Gastrocnemius medialis (tissue), 4 donors: Measurements from ENCODE around the gene EIF2S3. TPM values are rescaled to one million over a fixed set of nuclear protein-coding genes. Genes with fewer than 3 reads are reported as not detected.

Experiments used
- ATAC-seq, 2 donors: fragments of 150-250 bp; one replicate each; pipeline ENCODE4 v1.9.1; 2016
- DNase-seq, 2 donors: peaks; one replicate each; pipeline ENCODE4 v3.0.0-alpha.2; 2019
- H3K27ac ChIP-seq, 4 donors: fragments of 200-600 bp; sonication (generic); 1 replicate in 1 of 4; 2 replicates in 3 of 4; pipeline ENCODE4 v1.5.1; 2016 to 2018; ENCODE audit warnings: mild to moderate bottlenecking in 2 of 4, moderate library complexity in 1 of 4
- H3K27me3 ChIP-seq, 3 donors: fragments of 200-600 bp; sonication (generic) in 2 of 3; 1 replicate in 1 of 3; 2 replicates in 2 of 3; pipeline versions ENCODE4 v1.5.1 to v1.6.0; 2016 to 2019; ENCODE audit warnings: mild to moderate bottlenecking in 1 of 3, moderate library complexity in 1 of 3
- H3K36me3 ChIP-seq, 2 donors: fragments of 200-600 bp; sonication (generic) in 1 of 2; one replicate each; pipeline ENCODE4 v1.5.1; 2017 to 2018
- H3K4me1 ChIP-seq, 2 donors: fragments of 200-600 bp; sonication (generic) in 1 of 2; one replicate each; pipeline ENCODE4 v1.5.1; 2016 to 2017; ENCODE audit warnings: mild to moderate bottlenecking in 2 of 2
- H3K4me3 ChIP-seq, 4 donors: fragments of 200-600 bp; sonication (generic) in 3 of 4; 1 replicate in 1 of 4; 2 replicates in 3 of 4; pipeline ENCODE4 v1.5.1; 2016 to 2019; ENCODE audit warnings: mild to moderate bottlenecking in 2 of 4
- H3K9me3 ChIP-seq, 3 donors: fragments of 200-600 bp; sonication (generic) in 2 of 3; 1 replicate in 1 of 3; 2 replicates in 2 of 3; pipeline ENCODE4 v1.5.1; 2016 to 2019
- POLR2A ChIP-seq, 2 donors: fragments of 450-650 bp; IDR thresholded peaks; one replicate each; pipeline ENCODE4 v1.6.1; 2017; ENCODE audit warnings: antibody characterized with exemption in 2 of 2, mild to moderate bottlenecking in 2 of 2, moderate library complexity in 2 of 2
- in situ Hi-C, 4 donors: fragments of 200-750 bp; cut with MboI; loops; one replicate each; pipeline versions ENCODE4 v1.15.0 to v1.8.0; 2017; ENCODE audit warnings: low sequenced_read_pairs in 4 of 4
- intact Hi-C: fragments of 100-400 bp; cut with DNase I; formaldehyde crosslinking; loops from one replicate; pipeline ENCODE4 v1.15.1; 2023; ENCODE audit warnings: low total_unique reads
- total RNA-seq, 4 donors: library from RNA; depleted of rRNA; stranded (reverse); fragments of >200 nt; gene quantifications; one replicate each; pipeline versions ENCODE4 v1.1.0 to v1.2.3, GENCODE V29; 2016
- TF ChIP-seq, protein P1 (sequence below), 5 experiments: fragments of 450-650 bp in 3 of 5; fragments of 200-600 bp in 2 of 5; sonication (generic) in 2 of 5; IDR thresholded peaks in 4 of 5; conservative IDR thresholded peaks in 1 of 5; 1 replicate in 4 of 5; 2 replicates in 1 of 5; pipeline ENCODE4 v1.5.1; 2016 to 2019; ENCODE audit warnings: antibody characterized with exemption in 5 of 5, mild to moderate bottlenecking in 3 of 5, moderate library complexity in 3 of 5

Gene EIF2S3
- total RNA-seq, 4 donors from 2014 or later = 50.8 to 89.1 (median 70.2) TPM

DNA sequence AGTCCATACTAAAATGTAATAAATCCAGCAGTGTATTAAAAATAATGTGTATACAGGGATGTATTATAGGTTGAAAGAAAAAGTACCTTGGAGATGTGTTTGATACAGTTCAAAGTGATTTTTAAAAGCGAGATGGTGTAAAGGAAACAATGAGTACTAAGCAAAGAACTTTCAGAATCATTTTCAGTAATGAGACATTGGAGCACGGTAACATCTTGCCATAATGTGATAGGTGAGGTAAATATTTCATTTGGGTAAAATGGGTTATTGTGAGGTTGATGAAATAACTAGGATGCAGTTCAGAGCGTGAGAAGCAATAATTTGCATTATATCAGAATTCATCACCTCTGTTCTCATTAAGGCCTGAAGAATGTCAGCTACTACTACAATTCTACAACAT lies 25.9 kb downstream of the EIF2S3 start:
- TF ChIP-seq, protein P1, sequence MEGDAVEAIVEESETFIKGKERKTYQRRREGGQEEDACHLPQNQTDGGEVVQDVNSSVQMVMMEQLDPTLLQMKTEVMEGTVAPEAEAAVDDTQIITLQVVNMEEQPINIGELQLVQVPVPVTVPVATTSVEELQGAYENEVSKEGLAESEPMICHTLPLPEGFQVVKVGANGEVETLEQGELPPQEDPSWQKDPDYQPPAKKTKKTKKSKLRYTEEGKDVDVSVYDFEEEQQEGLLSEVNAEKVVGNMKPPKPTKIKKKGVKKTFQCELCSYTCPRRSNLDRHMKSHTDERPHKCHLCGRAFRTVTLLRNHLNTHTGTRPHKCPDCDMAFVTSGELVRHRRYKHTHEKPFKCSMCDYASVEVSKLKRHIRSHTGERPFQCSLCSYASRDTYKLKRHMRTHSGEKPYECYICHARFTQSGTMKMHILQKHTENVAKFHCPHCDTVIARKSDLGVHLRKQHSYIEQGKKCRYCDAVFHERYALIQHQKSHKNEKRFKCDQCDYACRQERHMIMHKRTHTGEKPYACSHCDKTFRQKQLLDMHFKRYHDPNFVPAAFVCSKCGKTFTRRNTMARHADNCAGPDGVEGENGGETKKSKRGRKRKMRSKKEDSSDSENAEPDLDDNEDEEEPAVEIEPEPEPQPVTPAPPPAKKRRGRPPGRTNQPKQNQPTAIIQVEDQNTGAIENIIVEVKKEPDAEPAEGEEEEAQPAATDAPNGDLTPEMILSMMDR (IDR thresholded peaks at IDR 0.05 in 4 of 5, conservative IDR thresholded peaks at IDR 0.05 in 1 of 5) = no peak
- TF ChIP-seq POLR2A (IDR thresholded peaks at IDR 0.05) = no peak
- H3K4me3 ChIP-seq = no peak overlapping the region
- H3K27me3 ChIP-seq = no peaks in the 10 kb centered on the region
- in situ Hi-C loops = loop anchor here in 3 of 4 donors (10.0 to 25.0 kb wide), 2 partner anchors 157 to 164 kb away; no protein-coding TSS in a partner anchor
- intact Hi-C loops = no loop called here
- peaks cover 0 to 28% of the 10 kb centered on the region in 2 donors for H3K36me3 ChIP-seq
- no peak for DNase-seq
- H3K27ac ChIP-seq = no peak overlapping the region
- no peak for ATAC-seq
- H3K4me1 ChIP-seq = no peaks in the 10 kb centered on the region
- no peaks in the 10 kb centered on the region for H3K9me3 ChIP-seq

DNA sequence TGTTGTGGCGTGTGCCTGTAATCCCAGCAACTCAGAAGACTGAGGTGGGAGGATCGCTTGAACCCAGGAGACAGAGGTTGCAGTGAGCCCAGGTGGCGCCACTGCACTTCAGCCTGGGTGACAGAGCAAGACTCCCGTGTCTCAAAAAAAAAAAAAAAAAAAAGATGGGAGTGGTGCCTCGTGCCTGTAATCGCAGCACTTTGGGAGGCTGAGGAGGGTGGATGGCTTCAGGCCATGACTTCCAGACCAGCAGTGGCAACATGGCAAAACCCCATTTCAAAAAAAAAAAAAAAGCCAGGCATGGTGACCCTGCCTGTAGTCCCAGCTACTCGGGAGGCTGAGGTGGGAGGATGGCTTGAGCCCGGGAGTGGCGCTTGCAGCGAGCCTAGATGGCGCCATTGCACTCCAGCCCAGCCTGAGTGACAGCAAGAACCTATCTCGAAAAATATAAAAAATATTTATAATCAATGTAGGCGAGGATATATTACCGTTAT lies 27.0 kb downstream of the EIF2S3 start:
- in situ Hi-C loops (loop anchor here in 3 of 4 donors (10.0 to 25.0 kb wide), 2 partner anchors 156 to 163 kb away; no protein-coding TSS in a partner anchor), intact Hi-C loops (no loop called here)
- DNase-seq (peak; percentile 2 to 35), ATAC-seq (peak in 1 of 2 donors; percentile 49)
- Histone ChIP-seq H3K27ac (no peak overlapping the region), H3K36me3 (peaks cover 0 to 19% of the 10 kb centered on the region in 2 donors), H3K4me1 (no peaks in the 10 kb centered on the region), H3K27me3 (no peaks in the 10 kb centered on the region), H3K9me3 (no peaks in the 10 kb centered on the region), H3K4me3 (no peak overlapping the region)
- TF ChIP-seq, protein P1 (IDR thresholded peaks at IDR 0.05 in 4 of 5, conservative IDR thresholded peaks at IDR 0.05 in 1 of 5) = peak in 2 of 5 experiments; percentile 16 to 46
- no peak for TF ChIP-seq POLR2A (IDR thresholded peaks at IDR 0.05)

DNA sequence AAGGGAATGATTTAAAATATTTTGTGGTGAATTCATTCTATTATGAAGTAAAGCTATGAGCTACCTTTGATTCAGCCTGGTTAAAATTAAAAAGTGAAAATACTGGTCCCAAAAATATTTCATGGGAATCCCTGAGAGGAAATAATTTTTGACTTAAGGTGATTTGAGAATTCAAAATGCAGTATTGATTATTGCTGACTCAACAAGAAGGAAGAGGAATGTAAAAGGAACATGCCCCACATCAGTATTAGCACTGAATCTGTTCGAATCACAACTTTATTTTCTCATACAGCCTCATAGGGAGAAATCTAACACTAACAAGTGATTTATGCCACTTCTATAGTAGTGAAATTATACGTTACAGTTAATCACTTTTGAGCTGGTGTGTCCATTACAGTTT lies 27.7 kb downstream of the EIF2S3 start:
- in situ Hi-C loops = loop anchor here in 3 of 4 donors (10.0 to 25.0 kb wide), 2 partner anchors 155 to 162 kb away; no protein-coding TSS in a partner anchor
- Histone ChIP-seq H3K27me3 (no peaks in the 10 kb centered on the region), H3K27ac (no peak overlapping the region), H3K4me3 (no peak overlapping the region), H3K4me1 (no peaks in the 10 kb centered on the region), H3K9me3 (no peaks in the 10 kb centered on the region), H3K36me3 (peaks cover 0 to 11% of the 10 kb centered on the region in 2 donors)
- no peak for ATAC-seq
- TF ChIP-seq, protein P1 (IDR thresholded peaks at IDR 0.05 in 4 of 5, conservative IDR thresholded peaks at IDR 0.05 in 1 of 5) = no peak
- TF ChIP-seq POLR2A (IDR thresholded peaks at IDR 0.05) = no peak
- DNase-seq = no peak
- intact Hi-C loops = no loop called here

DNA sequence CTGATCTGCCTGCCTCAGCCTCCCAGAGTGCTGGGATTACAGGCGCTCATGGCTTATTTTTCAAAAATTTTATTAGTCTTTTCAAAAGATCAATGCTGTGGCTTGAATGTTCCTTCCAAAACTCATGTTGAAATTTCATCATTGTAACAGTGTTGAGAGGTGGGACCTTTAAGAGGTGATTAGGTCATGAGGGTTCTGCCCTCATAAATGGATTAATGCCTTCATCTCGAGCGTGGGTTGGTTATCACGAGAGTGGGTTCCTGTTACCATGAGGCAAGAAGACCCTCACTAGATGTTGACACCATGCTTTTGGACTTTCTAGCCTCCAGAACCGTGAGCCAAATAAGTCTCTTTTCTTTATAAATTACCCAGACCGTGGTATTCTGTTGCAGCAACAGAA lies 30.3 kb downstream of the EIF2S3 start:
- H3K4me1 ChIP-seq = no peaks in the 10 kb centered on the region
- intact Hi-C loops = no loop called here
- no peak overlapping the region for H3K27ac ChIP-seq
- no peak for ATAC-seq
- in situ Hi-C loops = loop anchor here in 3 of 4 donors (10.0 to 25.0 kb wide), 2 partner anchors 152 to 160 kb away; no protein-coding TSS in a partner anchor
- no peaks in the 10 kb centered on the region for H3K9me3 ChIP-seq
- TF ChIP-seq POLR2A (IDR thresholded peaks at IDR 0.05) = no peak
- TF ChIP-seq, protein P1 (IDR thresholded peaks at IDR 0.05 in 4 of 5, conservative IDR thresholded peaks at IDR 0.05 in 1 of 5) = no peak
- H3K36me3 ChIP-seq = no peaks in the 10 kb centered on the region
- no peak for DNase-seq
- no peaks in the 10 kb centered on the region for H3K27me3 ChIP-seq
- H3K4me3 ChIP-seq = no peak overlapping the region
